ENCODE results near the gene MT1M. TPM values are rescaled to one million over a fixed set of nuclear protein-coding genes. Genes with fewer than 3 reads are reported as not detected.

Gene MT1M
- total and polyA plus RNA-seq, 2 donors from 2014 or later, result 15.3 to 27.9 TPM

DNA sequence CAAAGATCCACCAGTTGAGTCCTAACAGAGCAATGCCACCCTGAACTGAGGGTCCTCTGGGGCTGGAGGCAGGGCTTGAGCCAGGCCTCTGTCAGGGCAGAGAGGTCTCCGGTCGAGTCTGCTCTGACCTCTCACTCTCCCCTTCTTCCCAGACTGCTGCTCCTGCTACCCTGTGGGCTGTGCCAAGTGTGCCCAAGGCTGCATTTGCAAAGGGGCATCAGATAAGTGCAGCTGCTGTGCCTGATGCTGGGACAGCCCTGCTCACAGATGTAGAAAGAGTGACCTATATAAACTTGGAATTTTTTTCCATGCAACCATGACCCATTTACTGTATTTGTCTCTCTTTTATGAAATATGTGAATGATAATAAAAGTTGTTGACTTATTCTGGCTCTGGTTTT, 16.8 kb downstream of the MT1M start:
- Histone ChIP-seq H3K27me3 (ENCODE audit: control insufficient read depth, insufficient read depth, low read length) (peaks cover 30% of the 10 kb centered on the region), H3K4me3 (ENCODE audit: low read length in 3 of 3) (no peak overlapping the region), H3K9ac (ENCODE audit: low read length in 3 of 3) (no peak overlapping the region), H3K36me3 (ENCODE audit: control insufficient read depth in 2 of 3, insufficient read depth in 3 of 3, low read length in 3 of 3) (no peaks in the 10 kb centered on the region), H3K4me1 (ENCODE audit: control insufficient read depth in 2 of 3, insufficient read depth in 2 of 3, low read depth in 1 of 3, low read length in 3 of 3) (peaks cover 0 to under 1% (median 0%) of the 10 kb centered on the region in 3 donors), H3K27ac (ENCODE audit: low read depth in 2 of 2, low read length in 2 of 2) (no peak overlapping the region), H3K9me3 (ENCODE audit: control insufficient read depth in 2 of 3, insufficient read depth in 1 of 3, low read length in 3 of 3) (no peaks in the 10 kb centered on the region)
- FAIRE-seq (no peak), DNase-seq (no peak)
- intact Hi-C loops (cut with DNase I), result no loop called here
- TF ChIP-seq, protein P1, sequence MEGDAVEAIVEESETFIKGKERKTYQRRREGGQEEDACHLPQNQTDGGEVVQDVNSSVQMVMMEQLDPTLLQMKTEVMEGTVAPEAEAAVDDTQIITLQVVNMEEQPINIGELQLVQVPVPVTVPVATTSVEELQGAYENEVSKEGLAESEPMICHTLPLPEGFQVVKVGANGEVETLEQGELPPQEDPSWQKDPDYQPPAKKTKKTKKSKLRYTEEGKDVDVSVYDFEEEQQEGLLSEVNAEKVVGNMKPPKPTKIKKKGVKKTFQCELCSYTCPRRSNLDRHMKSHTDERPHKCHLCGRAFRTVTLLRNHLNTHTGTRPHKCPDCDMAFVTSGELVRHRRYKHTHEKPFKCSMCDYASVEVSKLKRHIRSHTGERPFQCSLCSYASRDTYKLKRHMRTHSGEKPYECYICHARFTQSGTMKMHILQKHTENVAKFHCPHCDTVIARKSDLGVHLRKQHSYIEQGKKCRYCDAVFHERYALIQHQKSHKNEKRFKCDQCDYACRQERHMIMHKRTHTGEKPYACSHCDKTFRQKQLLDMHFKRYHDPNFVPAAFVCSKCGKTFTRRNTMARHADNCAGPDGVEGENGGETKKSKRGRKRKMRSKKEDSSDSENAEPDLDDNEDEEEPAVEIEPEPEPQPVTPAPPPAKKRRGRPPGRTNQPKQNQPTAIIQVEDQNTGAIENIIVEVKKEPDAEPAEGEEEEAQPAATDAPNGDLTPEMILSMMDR (IDR thresholded peaks at IDR 0.05; ENCODE audit: borderline replicate concordance, extremely low read depth, insufficient read depth), result no peak

DNA sequence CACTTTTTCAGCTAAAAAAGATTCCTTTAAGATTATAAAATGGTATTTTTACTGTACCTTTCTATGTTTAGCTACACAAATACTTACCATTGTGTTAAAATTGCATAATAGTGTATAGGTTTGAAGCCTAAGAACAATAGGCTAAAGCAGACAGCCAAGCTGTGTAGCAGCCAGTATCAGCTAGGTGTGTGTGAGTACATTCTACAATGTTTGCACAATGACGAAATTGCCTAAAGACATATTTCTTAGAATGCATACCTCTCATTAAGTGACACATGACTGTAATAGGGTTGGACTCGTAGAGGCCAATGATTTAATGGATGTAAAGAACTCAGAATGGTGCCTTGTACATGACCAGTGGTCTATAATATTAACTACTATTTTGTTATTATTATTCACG, 17.4 kb downstream of the MT1M start:
- H3K36me3 ChIP-seq (ENCODE audit: control insufficient read depth in 2 of 3, insufficient read depth in 3 of 3, low read length in 3 of 3), result no peaks in the 10 kb centered on the region
- no peaks in the 10 kb centered on the region for H3K9me3 ChIP-seq (ENCODE audit: control insufficient read depth in 2 of 3, insufficient read depth in 1 of 3, low read length in 3 of 3)
- H3K9ac ChIP-seq (ENCODE audit: low read length in 3 of 3), result no peak overlapping the region
- peaks cover 24% of the 10 kb centered on the region for H3K27me3 ChIP-seq (ENCODE audit: control insufficient read depth, insufficient read depth, low read length)
- TF ChIP-seq, protein P1 (IDR thresholded peaks at IDR 0.05; ENCODE audit: borderline replicate concordance, extremely low read depth, insufficient read depth), result no peak
- H3K4me3 ChIP-seq (ENCODE audit: low read length in 3 of 3), result no peak overlapping the region
- no peaks in the 10 kb centered on the region for H3K4me1 ChIP-seq (ENCODE audit: control insufficient read depth in 2 of 3, insufficient read depth in 2 of 3, low read depth in 1 of 3, low read length in 3 of 3)
- no peak for DNase-seq
- no peak overlapping the region for H3K27ac ChIP-seq (ENCODE audit: low read depth in 2 of 2, low read length in 2 of 2)
- intact Hi-C loops (cut with DNase I), result no loop called here
- FAIRE-seq, result no peak

DNA sequence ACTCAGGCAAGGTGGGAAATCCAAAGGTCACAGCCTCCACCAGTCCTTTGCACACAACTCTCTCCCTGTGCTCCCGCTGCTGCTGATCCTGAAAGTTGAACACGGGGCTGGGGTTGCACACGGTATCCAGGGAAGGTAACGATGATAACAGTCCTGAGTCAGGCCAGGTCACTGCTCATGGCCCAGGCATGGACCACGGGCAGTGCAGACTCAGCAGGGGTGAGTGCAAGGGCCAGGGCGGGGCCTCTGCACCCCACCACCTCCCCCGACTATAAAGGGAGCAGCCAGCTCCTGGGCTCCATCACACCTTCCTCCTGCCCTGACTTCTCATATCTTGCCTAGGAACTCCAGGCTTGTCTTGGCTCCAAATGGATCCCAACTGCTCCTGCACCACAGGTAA, 19.1 kb downstream of the MT1M start, which contains the start of gene MT1B:
Gene MT1B, plus strand, starts transcription at position 301 of the 400 bp plus-strand sequence. Its CDS starts 68 bp downstream, at position 369.
- Histone ChIP-seq H3K4me3 (ENCODE audit: low read length in 3 of 3) (no peak within 1 kb of the TSS), H3K27me3 (ENCODE audit: control insufficient read depth, insufficient read depth, low read length) (peaks cover 12% of the 10 kb centered on the region), H3K9me3 (ENCODE audit: control insufficient read depth in 2 of 3, insufficient read depth in 1 of 3, low read length in 3 of 3) (no peaks in the 10 kb centered on the region), H3K9ac (ENCODE audit: low read length in 3 of 3) (no peak within 1 kb of the TSS), H3K27ac (ENCODE audit: low read depth in 2 of 2, low read length in 2 of 2) (no peak within 1 kb of the TSS), H3K4me1 (ENCODE audit: control insufficient read depth in 2 of 3, insufficient read depth in 2 of 3, low read depth in 1 of 3, low read length in 3 of 3) (no peaks in the 10 kb centered on the region), H3K36me3 (ENCODE audit: control insufficient read depth in 2 of 3, insufficient read depth in 3 of 3, low read length in 3 of 3) (no peaks in the 10 kb centered on the region)
- DNase-seq, result no peak
- TF ChIP-seq, protein P1 (IDR thresholded peaks at IDR 0.05; ENCODE audit: borderline replicate concordance, extremely low read depth, insufficient read depth), result no peak
- intact Hi-C loops (cut with DNase I), result no loop called here
- FAIRE-seq, result no peak

DNA sequence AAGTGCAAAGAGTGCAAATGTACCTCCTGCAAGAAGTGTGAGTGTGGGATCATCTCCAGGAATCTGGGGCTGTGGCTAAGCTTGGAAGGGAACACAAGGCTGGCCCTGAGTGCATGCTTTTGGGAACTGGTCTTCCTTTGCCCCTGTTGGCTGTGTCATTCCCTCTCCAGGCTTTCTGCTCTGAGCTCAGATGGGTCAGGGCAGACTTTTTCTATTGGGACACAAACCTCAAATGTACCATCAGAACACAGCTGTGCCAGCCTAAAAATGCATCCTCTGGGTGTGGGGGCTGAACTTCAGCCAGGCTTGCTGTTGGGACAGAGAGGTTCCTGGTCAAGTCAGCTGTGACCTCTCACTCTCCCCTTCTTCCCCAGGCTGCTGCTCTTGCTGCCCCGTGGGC, 20.1 kb downstream of the MT1M start:
- DNase-seq (no peak), FAIRE-seq (no peak)
- no peak overlapping the region for H3K4me3 ChIP-seq (ENCODE audit: low read length in 3 of 3)
- TF ChIP-seq, protein P1 (IDR thresholded peaks at IDR 0.05; ENCODE audit: borderline replicate concordance, extremely low read depth, insufficient read depth), result no peak
- no peaks in the 10 kb centered on the region for H3K36me3 ChIP-seq (ENCODE audit: control insufficient read depth in 2 of 3, insufficient read depth in 3 of 3, low read length in 3 of 3)
- no peak overlapping the region for H3K9ac ChIP-seq (ENCODE audit: low read length in 3 of 3)
- H3K9me3 ChIP-seq (ENCODE audit: control insufficient read depth in 2 of 3, insufficient read depth in 1 of 3, low read length in 3 of 3), result no peaks in the 10 kb centered on the region
- H3K27ac ChIP-seq (ENCODE audit: low read depth in 2 of 2, low read length in 2 of 2), result no peak overlapping the region
- H3K27me3 ChIP-seq (ENCODE audit: control insufficient read depth, insufficient read depth, low read length), result peaks cover 5% of the 10 kb centered on the region
- no peaks in the 10 kb centered on the region for H3K4me1 ChIP-seq (ENCODE audit: control insufficient read depth in 2 of 3, insufficient read depth in 2 of 3, low read depth in 1 of 3, low read length in 3 of 3)
- intact Hi-C loops (cut with DNase I), result no loop called here

Data from kidney (tissue), 14 donors.